B cell (primary cell): ENCODE data around the gene RIMBP2. TPM values are rescaled to one million over a fixed set of nuclear protein-coding genes. Genes with fewer than 3 reads are reported as not detected.

Experiments used
- ATAC-seq: fragments of 200-7000 bp; cut with Tn5 transposase; one replicate; pipeline ENCODE4 v1.10.0; 2021; ENCODE audit warnings: low read depth, mild to moderate bottlenecking, moderate number of reproducible peaks, moderate library complexity
- CTCF ChIA-PET: fragments of 350-600 bp; sonication (Branson Sonifier 250); formaldehyde crosslinking; loops from one replicate; lab custom pipeline; 2021; ENCODE audit warnings: antibody characterized with exemption, inconsistent platforms; lab: Charles Lee
- POLR2A ChIA-PET: fragments of 350-600 bp; sonication (Branson Sonifier 250); formaldehyde crosslinking; loops from one replicate; lab custom pipeline; 2021; ENCODE audit warnings: antibody characterized with exemption; lab: Charles Lee
- DNase-seq: peaks from one replicate; pipeline ENCODE4 v3.0.0; 2013
- H2AFZ ChIP-seq: 2 replicates; pipeline ENCODE4 v1.6.1; 2012; ENCODE audit warnings: mild to moderate bottlenecking, low read depth, low read length; ENCODE audit not compliant: insufficient read depth, poor library complexity, severe bottlenecking
- H3K27ac ChIP-seq, 2 donors: 1 replicate in 1 of 2; 2 replicates in 1 of 2; pipeline ENCODE4 v1.5.1; 2012 to 2013; ENCODE audit warnings: low read length in 2 of 2, mild to moderate bottlenecking in 2 of 2, moderate library complexity in 1 of 2
- H3K27me3 ChIP-seq, 4 experiments: fragments of 200-600 bp in 1 of 4; sonication (generic) in 1 of 4; replicated peaks in 1 of 4; 1 replicate in 2 of 4; 2 replicates in 2 of 4; pipeline versions ENCODE4 v1.6.1 to v1.7.0; 2013 to 2016; ENCODE audit warnings: low read length in 3 of 4, mild to moderate bottlenecking in 2 of 4, mixed read lengths in 1 of 4, moderate library complexity in 1 of 4; ENCODE audit not compliant: insufficient read depth in 4 of 4, control insufficient read depth in 3 of 4; ENCODE audit errors: control extremely low read depth in 1 of 4
- H3K36me3 ChIP-seq, 2 experiments: replicated peaks in 1 of 2; 1 replicate in 1 of 2; 2 replicates in 1 of 2; pipeline versions ENCODE4 v1.6.1 to v1.7.1; 2013; ENCODE audit warnings: low read length in 1 of 2; ENCODE audit not compliant: insufficient read depth in 2 of 2, control insufficient read depth in 1 of 2; ENCODE audit errors: control extremely low read depth in 1 of 2, extremely low read depth in 1 of 2
- H3K4me1 ChIP-seq, 2 donors: fragments of 200-600 bp in 1 of 2; sonication (generic) in 1 of 2; 1 replicate in 1 of 2; 2 replicates in 1 of 2; pipeline versions ENCODE4 v1.5.1 to v1.6.1; 2013 to 2017; ENCODE audit warnings: low read length in 2 of 2; ENCODE audit not compliant: control insufficient read depth in 2 of 2, insufficient read depth in 2 of 2
- H3K4me2 ChIP-seq: replicated peaks from 2 replicates; pipeline ENCODE3; 2012; ENCODE audit warnings: mild to moderate bottlenecking, low read depth, low read length; ENCODE audit not compliant: poor library complexity, severe bottlenecking
- H3K4me3 ChIP-seq, 5 experiments: fragments of 200-600 bp in 1 of 5; sonication (generic) in 1 of 5; 1 replicate in 3 of 5; 2 replicates in 2 of 5; pipeline versions ENCODE4 v1.5.1 to v1.7.0; 2011 to 2016; ENCODE audit warnings: low read length in 4 of 5, mild to moderate bottlenecking in 4 of 5, low read depth in 2 of 5, control low read depth in 1 of 5, moderate library complexity in 1 of 5; ENCODE audit not compliant: insufficient read depth in 1 of 5; ENCODE audit errors: control extremely low read depth in 1 of 5, extremely low read depth in 1 of 5
- H3K79me2 ChIP-seq: fragments of 200-600 bp; sonication (generic); one replicate; pipeline ENCODE4 v1.6.0; 2016; ENCODE audit warnings: low read length; ENCODE audit not compliant: control insufficient read depth, insufficient read depth
- H3K9ac ChIP-seq: fragments of 200-600 bp; sonication (generic); 2 replicates; pipeline ENCODE4 v1.6.1; 2017; ENCODE audit warnings: mild to moderate bottlenecking, low read length, moderate library complexity
- H3K9me3 ChIP-seq, 3 donors: one replicate each; pipeline versions ENCODE4 v1.6.1 to v1.7.1; 2013; ENCODE audit warnings: low read length in 2 of 3; ENCODE audit not compliant: control insufficient read depth in 2 of 3, insufficient read depth in 1 of 3; ENCODE audit errors: control extremely low read depth in 1 of 3
- H4K20me1 ChIP-seq: 2 replicates; pipeline ENCODE4 v1.6.0; 2012; ENCODE audit warnings: mild to moderate bottlenecking, low read length; ENCODE audit not compliant: insufficient read depth, control insufficient read depth, poor library complexity, severe bottlenecking
- H3K27ac Mint-ChIP-seq: one replicate; pipeline ENCODE4 v1.8.0; 2021; ENCODE audit warnings: mixed read lengths
- H3K27me3 Mint-ChIP-seq: one replicate; pipeline ENCODE4 v1.8.0; 2021; ENCODE audit warnings: mixed read lengths
- H3K4me1 Mint-ChIP-seq: one replicate; pipeline ENCODE4 v1.8.0; 2021; ENCODE audit warnings: mixed read lengths
- H3K4me3 Mint-ChIP-seq: one replicate; pipeline ENCODE4 v1.8.0; 2021; ENCODE audit warnings: mixed read lengths
- H3K9me3 Mint-ChIP-seq: one replicate; pipeline ENCODE4 v1.8.0; 2022; ENCODE audit warnings: mixed read lengths; ENCODE audit not compliant: insufficient read depth
- CTCF ChIP-seq: fragments of 200-600 bp; IDR thresholded peaks from one replicate; pipeline ENCODE4 v1.8.0; 2022; ENCODE audit warnings: antibody characterized with exemption, mild to moderate bottlenecking
- EZH2 ChIP-seq: IDR thresholded peaks from 2 replicates; pipeline ENCODE4 v1.6.1; 2012; ENCODE audit warnings: borderline replicate concordance, low read depth, mild to moderate bottlenecking, moderate library complexity, low read length; ENCODE audit not compliant: insufficient read depth, poor library complexity, severe bottlenecking
- WGBS: methylation state at CpG from one replicate; pipeline ENCODE4 v1.1.5; 2013; ENCODE audit warnings: missing lambda C conversion rate; ENCODE audit not compliant: insufficient coverage; 5-methylcytosine and 5-hydroxymethylcytosine counted together
- intact Hi-C: fragments of 100-400 bp; cut with micrococcal nuclease; formaldehyde crosslinking; loops from one replicate; pipeline ENCODE4 v1.10.0; 2022
- polyA plus RNA-seq: library from polyadenylated mRNA; depleted of rRNA; stranded (reverse); fragments of >200 nt; gene quantifications from 2 replicates; pipeline ENCODE4 v1.2.3, GENCODE V29; 2012
- total RNA-seq, 2 donors: library from RNA; stranded (reverse); fragments of 120-200 nt in 1 of 2; gene quantifications; 1 replicate in 1 of 2; 2 replicates in 1 of 2; pipeline versions ENCODE4 v1.2.3 to v1.2.4, GENCODE V29; 2013 to 2022

The RIMBP2 gene
- total and polyA plus RNA-seq, 2 donors (not counting 1 experiment from before 2014, with no cell fraction given) = not detected

GRCh38 chr12:130728158-130729058 lies 12.3 kb upstream of the RIMBP2 start:
- H4K20me1 ChIP-seq = no peaks in the 10 kb centered on the region
- ChIA-PET POLR2A (no interaction called here), CTCF (no interaction called here)
- H3K4me2 ChIP-seq = no peak overlapping the region
- H3K79me2 ChIP-seq = no peaks in the 10 kb centered on the region
- H3K9me3 ChIP-seq = peaks cover 0 to 15% (median 4%) of the 10 kb centered on the region in 3 donors
- H3K27me3 ChIP-seq = no peaks in the 10 kb centered on the region
- Mint-ChIP-seq H3K9me3 (peaks cover 8% of the 10 kb centered on the region), H3K27ac (no peak overlapping the region), H3K27me3 (no peaks in the 10 kb centered on the region), H3K4me1 (no peaks in the 10 kb centered on the region), H3K4me3 (no peak overlapping the region)
- TF ChIP-seq EZH2 (no peak), CTCF (no peak)
- 90% methylated on average over 25 of the region's 32 CpGs for WGBS
- H3K4me1 ChIP-seq = no peaks in the 10 kb centered on the region
- ATAC-seq (no peak), DNase-seq (no peak)
- no peak overlapping the region for H2AFZ ChIP-seq
- no peak overlapping the region for H3K27ac ChIP-seq
- intact Hi-C loops = no loop called here
- no peak overlapping the region for H3K9ac ChIP-seq
- no peaks in the 10 kb centered on the region for H3K36me3 ChIP-seq
- H3K4me3 ChIP-seq = no peak overlapping the region

- POLR2A ChIA-PET = no interaction called here
- TF ChIP-seq CTCF (no peak), EZH2 (no peak)
- Histone ChIP-seq H3K79me2 (no peaks in the 10 kb centered on the region), H3K27ac (no peak overlapping the region), H3K27me3 (peaks cover 0 to 24% (median 2%) of the 10 kb centered on the region in 4 experiments), H3K9me3 (peaks cover 5 to 11% (median 11%) of the 10 kb centered on the region in 3 donors), H3K4me3 (no peak overlapping the region), H3K4me1 (peaks cover 0 to under 1% of the 10 kb centered on the region in 2 donors), H3K9ac (no peak overlapping the region), H4K20me1 (no peaks in the 10 kb centered on the region), H2AFZ (no peak overlapping the region), H3K4me2 (no peak overlapping the region), H3K36me3 (no peaks in the 10 kb centered on the region)
- Mint-ChIP-seq H3K4me3 (no peak overlapping the region), H3K4me1 (no peaks in the 10 kb centered on the region), H3K27me3 (peaks cover 25% of the 10 kb centered on the region), H3K9me3 (peaks cover 15% of the 10 kb centered on the region), H3K27ac (no peak overlapping the region)
- ATAC-seq (no peak), DNase-seq (no peak)
- WGBS = 61% methylated on average over 7 of the region's 8 CpGs
- intact Hi-C loops = no loop called here
- CTCF ChIA-PET = no interaction called here
Observed at GRCh38 chr12:130719263-130719859, 3.3 kb upstream of the RIMBP2 start.
